Endothelial cell of umbilical vein (primary cell): Measurements from ENCODE around the gene HDAC10. TPM values are rescaled to one million over a fixed set of nuclear protein-coding genes. Genes with fewer than 3 reads are reported as not detected.

ENCODE experiments used
- BruUV-seq: library from RNA; stranded (reverse); fragments of 400-500 nt; replicated peaks from 2 replicates; lab custom pipeline; 2021; lab: Mats Ljungman, UMichigan
- CTCF ChIA-PET: fragments of 300-600, 350-600 bp; sonication (Branson Sonifier 250); formaldehyde crosslinking; loops from one replicate; lab custom pipeline; 2021; ENCODE audit warnings: antibody characterized with exemption, inconsistent platforms; lab: Charles Lee
- POLR2A ChIA-PET: fragments of 300-600, 350-600 bp; sonication (Branson Sonifier 250); formaldehyde crosslinking; loops from one replicate; lab custom pipeline; 2021; ENCODE audit warnings: antibody characterized with exemption, inconsistent platforms; lab: Charles Lee
- DNase-seq: peaks from one replicate; pipeline ENCODE4 v3.0.0-alpha.2; 2011; ENCODE audit warnings: low read depth, low spot score
- FAIRE-seq: peaks from 2 replicates; lab custom pipeline; 2011; peaks lifted over from hg19 to GRCh38; lab: Jason Lieb, UNC
- H2AFZ ChIP-seq: 2 replicates; pipeline ENCODE4 v1.6.0; 2012; ENCODE audit warnings: low read depth, low read length, control low read depth, inconsistent platforms
- H3K27ac ChIP-seq: 2 replicates; pipeline ENCODE4 v1.5.1; 2011; ENCODE audit warnings: low read depth, mild to moderate bottlenecking, control low read depth, low read length, moderate library complexity; ENCODE audit not compliant: insufficient read depth
- H3K27me3 ChIP-seq, 2 experiments: 2 replicates each; pipeline versions ENCODE4 v1.6.0 to v1.6.1; 2011; ENCODE audit warnings: low read length in 2 of 2, mixed read lengths in 1 of 2; ENCODE audit not compliant: control insufficient read depth in 2 of 2, insufficient read depth in 2 of 2
- H3K36me3 ChIP-seq, 2 experiments: 2 replicates in 1 of 2; 3 replicates in 1 of 2; pipeline ENCODE4 v1.5.1; 2011; ENCODE audit warnings: low read length in 2 of 2, mild to moderate bottlenecking in 1 of 2, moderate library complexity in 1 of 2; ENCODE audit not compliant: control insufficient read depth in 2 of 2, insufficient read depth in 2 of 2; ENCODE audit errors: extremely low read depth in 1 of 2
- H3K4me1 ChIP-seq: 3 replicates; pipeline ENCODE4 v1.5.1; 2011; ENCODE audit warnings: mild to moderate bottlenecking, low read length; ENCODE audit not compliant: control insufficient read depth, insufficient read depth; ENCODE audit errors: extremely low read depth
- H3K4me2 ChIP-seq: 2 replicates; pipeline ENCODE4 v1.6.1; 2011; ENCODE audit warnings: low read length, control low read depth, mixed read lengths; ENCODE audit not compliant: insufficient read depth
- H3K4me3 ChIP-seq, 3 experiments: fragments of 200-600 bp in 1 of 3; sonication (generic), shearing (Covaris generic) in 1 of 3; replicated peaks in 1 of 3; 2 replicates each; pipeline ENCODE4 v1.5.1; 2011 to 2016; ENCODE audit warnings: control low read depth in 3 of 3, low read length in 3 of 3, mild to moderate bottlenecking in 2 of 3, inconsistent platforms in 1 of 3, low read depth in 1 of 3, moderate library complexity in 1 of 3; ENCODE audit not compliant: insufficient read depth in 1 of 3
- H3K79me2 ChIP-seq: 2 replicates; pipeline ENCODE4 v1.6.0; 2012; ENCODE audit warnings: low read length, inconsistent platforms; ENCODE audit not compliant: control insufficient read depth, insufficient read depth
- H3K9ac ChIP-seq: replicated peaks from 2 replicates; pipeline ENCODE3; 2011; ENCODE audit warnings: low read length, control low read depth; ENCODE audit not compliant: insufficient read depth; ENCODE audit errors: extremely low read depth
- H3K9me1 ChIP-seq: replicated peaks from 3 replicates; pipeline ENCODE4 v1.6.0; 2011; ENCODE audit warnings: mild to moderate bottlenecking, low read length; ENCODE audit not compliant: control insufficient read depth, insufficient read depth; ENCODE audit errors: extremely low read depth
- H3K9me3 ChIP-seq: replicated peaks from 2 replicates; pipeline ENCODE4 v1.5.1; 2012; ENCODE audit warnings: low read length, inconsistent platforms; ENCODE audit not compliant: control insufficient read depth, insufficient read depth
- H4K20me1 ChIP-seq: replicated peaks from 2 replicates; pipeline ENCODE3; 2011; ENCODE audit warnings: mild to moderate bottlenecking, low read length; ENCODE audit not compliant: control insufficient read depth, insufficient read depth; ENCODE audit errors: extremely low read depth
- EZH2 ChIP-seq: IDR thresholded peaks from 2 replicates; pipeline ENCODE4 v1.6.1; 2012; ENCODE audit warnings: borderline replicate concordance, low read depth, mild to moderate bottlenecking, moderate library complexity, low read length, inconsistent platforms; ENCODE audit not compliant: severe bottlenecking
- FOS ChIP-seq: IDR thresholded peaks from 2 replicates; pipeline ENCODE4 v1.6.1; 2011; ENCODE audit warnings: mild to moderate bottlenecking, low read length, moderate library complexity, borderline replicate concordance; ENCODE audit not compliant: insufficient read depth
- GATA2 ChIP-seq: IDR thresholded peaks from 2 replicates; pipeline ENCODE4 v1.7.0; 2011; ENCODE audit warnings: low read depth, mild to moderate bottlenecking, moderate library complexity, mixed read lengths, low read length; ENCODE audit not compliant: insufficient read length, insufficient read depth
- JUN ChIP-seq: IDR thresholded peaks from 2 replicates; pipeline ENCODE4 v1.6.1; 2011; ENCODE audit warnings: borderline replicate concordance, low read depth; ENCODE audit not compliant: insufficient read length, insufficient read depth
- MYC ChIP-seq: IDR thresholded peaks from one replicate; pipeline ENCODE4 v1.6.1; 2011; ENCODE audit warnings: mild to moderate bottlenecking, low read depth, low read length
- POLR2A ChIP-seq: IDR thresholded peaks from 2 replicates; pipeline ENCODE4 v1.6.1; 2012; ENCODE audit warnings: low read depth, mild to moderate bottlenecking, control low read depth, low read length
- POLR2AphosphoS5 ChIP-seq: IDR thresholded peaks from 2 replicates; pipeline ENCODE4 v1.6.1; 2012; ENCODE audit warnings: low read depth, mild to moderate bottlenecking, control low read depth, low read length, moderate library complexity; ENCODE audit not compliant: insufficient read depth
- dilution Hi-C: fragments of 300-500 bp; cut with MboI; formaldehyde crosslinking; loops from one replicate; pipeline ENCODE4 v1.15.0; 2019; ENCODE audit warnings: low sequenced_read_pairs; ENCODE audit not compliant: extremely low pct_ligation_motif_present
- intact Hi-C: fragments of 100-400 bp; cut with micrococcal nuclease; formaldehyde crosslinking; loops from one replicate; pipeline ENCODE4 v1.10.0; 2022
- polyA plus RNA-seq, 4 experiments: library from polyadenylated mRNA; depleted of rRNA in 3 of 4; stranded (reverse) in 3 of 4; unstranded in 1 of 4; fragments of >200 nt; gene quantifications; 2 replicates each; pipeline versions ENCODE4 v1.2.1 to v1.2.3, GENCODE V29; 2011 to 2012; ENCODE audit warnings: missing spikeins in 1 of 4
- total RNA-seq: library from RNA; stranded (reverse); gene quantifications from 2 replicates; pipeline ENCODE4 v1.2.3, GENCODE V29; 2021
- TF ChIP-seq, protein P1 (sequence below): IDR thresholded peaks from 2 replicates; pipeline ENCODE4 v1.6.1; 2011; ENCODE audit not compliant: insufficient read depth, insufficient read length
- TF ChIP-seq, protein P2 (sequence below), 2 donors: IDR thresholded peaks; 1 replicate in 1 of 2; 2 replicates in 1 of 2; pipeline ENCODE4 v1.5.1; 2011; ENCODE audit warnings: low read length in 2 of 2, mild to moderate bottlenecking in 2 of 2, moderate library complexity in 2 of 2, control low read depth in 1 of 2, inconsistent platforms in 1 of 2, low read depth in 1 of 2; ENCODE audit not compliant: insufficient read depth in 1 of 2; ENCODE audit errors: extremely low read depth in 1 of 2

HDAC10 gene
- total and polyA plus RNA-seq, 2 donors (not counting 3 experiments of a cell fraction or from before 2014, with no cell fraction given) = 32.6 to 47.0 TPM

DNA sequence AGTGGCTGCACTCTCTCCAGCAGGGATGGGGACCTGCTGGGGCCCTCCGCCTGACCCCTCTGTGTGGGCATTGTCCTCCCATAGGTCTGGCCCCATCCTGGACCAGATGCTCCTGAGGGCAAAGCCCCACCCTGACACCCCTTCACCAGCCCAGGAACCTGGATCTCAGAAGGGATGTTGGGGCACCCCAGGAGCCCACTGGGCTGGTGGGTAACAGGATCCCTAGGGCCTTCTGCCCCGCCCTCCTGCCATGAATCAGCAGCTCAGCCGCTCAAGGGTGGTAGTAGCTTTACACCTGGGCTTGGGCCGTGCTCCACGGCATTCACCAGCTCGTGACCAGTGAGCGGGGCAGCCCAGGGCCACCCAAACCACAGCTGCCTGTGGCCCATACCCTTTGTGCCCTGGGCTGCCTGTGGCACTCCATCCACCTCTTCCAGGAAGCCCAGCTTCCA, 11.4 kb upstream of the HDAC10 start:
- peaks cover 11% of the 10 kb centered on the region for H3K4me1 ChIP-seq
- H3K27ac ChIP-seq = no peak overlapping the region
- no peak for TF ChIP-seq FOS
- TF ChIP-seq POLR2A = no peak
- TF ChIP-seq EZH2 = no peak
- TF ChIP-seq GATA2 = no peak
- TF ChIP-seq JUN = no peak
- TF ChIP-seq POLR2AphosphoS5 = no peak
- TF ChIP-seq, protein P1, sequence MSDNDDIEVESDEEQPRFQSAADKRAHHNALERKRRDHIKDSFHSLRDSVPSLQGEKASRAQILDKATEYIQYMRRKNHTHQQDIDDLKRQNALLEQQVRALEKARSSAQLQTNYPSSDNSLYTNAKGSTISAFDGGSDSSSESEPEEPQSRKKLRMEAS = no peak
- TF ChIP-seq, protein P2, sequence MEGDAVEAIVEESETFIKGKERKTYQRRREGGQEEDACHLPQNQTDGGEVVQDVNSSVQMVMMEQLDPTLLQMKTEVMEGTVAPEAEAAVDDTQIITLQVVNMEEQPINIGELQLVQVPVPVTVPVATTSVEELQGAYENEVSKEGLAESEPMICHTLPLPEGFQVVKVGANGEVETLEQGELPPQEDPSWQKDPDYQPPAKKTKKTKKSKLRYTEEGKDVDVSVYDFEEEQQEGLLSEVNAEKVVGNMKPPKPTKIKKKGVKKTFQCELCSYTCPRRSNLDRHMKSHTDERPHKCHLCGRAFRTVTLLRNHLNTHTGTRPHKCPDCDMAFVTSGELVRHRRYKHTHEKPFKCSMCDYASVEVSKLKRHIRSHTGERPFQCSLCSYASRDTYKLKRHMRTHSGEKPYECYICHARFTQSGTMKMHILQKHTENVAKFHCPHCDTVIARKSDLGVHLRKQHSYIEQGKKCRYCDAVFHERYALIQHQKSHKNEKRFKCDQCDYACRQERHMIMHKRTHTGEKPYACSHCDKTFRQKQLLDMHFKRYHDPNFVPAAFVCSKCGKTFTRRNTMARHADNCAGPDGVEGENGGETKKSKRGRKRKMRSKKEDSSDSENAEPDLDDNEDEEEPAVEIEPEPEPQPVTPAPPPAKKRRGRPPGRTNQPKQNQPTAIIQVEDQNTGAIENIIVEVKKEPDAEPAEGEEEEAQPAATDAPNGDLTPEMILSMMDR (IDR thresholded peaks at IDR 0.05; ENCODE audit: extremely low read depth in 1 of 2, insufficient read depth in 1 of 2, low read depth in 1 of 2, low read length in 2 of 2) = no peak
- TF ChIP-seq MYC = no peak
- ChIA-PET POLR2A (no interaction called here), CTCF (interaction anchor here (0.9 to 4.9 kb wide), 5 partner anchors 11 to 263 kb away, joined by 3 to 41 read pairs (median 3); partner anchors contain the start of genes HDAC10 and SCO2)
- H3K9me1 ChIP-seq = no peaks in the 10 kb centered on the region
- no peak overlapping the region for H3K4me2 ChIP-seq
- H3K4me3 ChIP-seq = no peak overlapping the region
- H3K9ac ChIP-seq = no peak overlapping the region
- no peaks in the 10 kb centered on the region for H3K9me3 ChIP-seq
- H3K36me3 ChIP-seq = peaks cover 0 to 9% of the 10 kb centered on the region in 2 experiments
- H2AFZ ChIP-seq = no peak overlapping the region
- intact Hi-C loops (no loop called here), dilution Hi-C loops (no loop called here)
- no peaks in the 10 kb centered on the region for H3K27me3 ChIP-seq
- no peaks in the 10 kb centered on the region for H4K20me1 ChIP-seq
- no TSS peak for BruUV-seq
- H3K79me2 ChIP-seq = peaks cover 22% of the 10 kb centered on the region
- FAIRE-seq (no peak), DNase-seq (no peak)
